GM12878 (cell line): Measurements from ENCODE around the gene ODC1. TPM values are rescaled to one million over a fixed set of nuclear protein-coding genes. Genes with fewer than 3 reads are reported as not detected.

Experiments
- ATAC-seq: fragments of 200-7000 bp; cut with Tn5 transposase; 3 replicates; pipeline ENCODE4 v1.9.1; 2020; ENCODE audit warnings: mild to moderate bottlenecking, moderate library complexity
- BruUV-seq: library from RNA; stranded (reverse); fragments of 400-500 nt; replicated peaks from 2 replicates; lab custom pipeline; 2021; lab: Mats Ljungman, UMichigan
- CTCF ChIA-PET: fragments of 300-600 bp; sonication (Branson Sonifier 250); formaldehyde crosslinking; extraction: SDS; loops from one replicate; lab custom pipeline; 2021; ENCODE audit warnings: inconsistent platforms; lab: Yijun Ruan, JAX
- POLR2A ChIA-PET: fragments of 350-600 bp; formaldehyde crosslinking; extraction: SDS; loops from one replicate; lab custom pipeline; 2021; ENCODE audit warnings: inconsistent platforms; lab: Charles Lee
- RAD21 ChIA-PET: fragments of 300-600 bp; sonication (Branson Sonifier 250); formaldehyde crosslinking; loops from one replicate; lab custom pipeline; 2023; ENCODE audit warnings: antibody characterized with exemption; ENCODE audit not compliant: unreplicated experiment; lab: Charles Lee
- SMC1A ChIA-PET: fragments of 300-600 bp; sonication (Branson Sonifier 250); formaldehyde crosslinking; loops from one replicate; lab custom pipeline; 2023; ENCODE audit not compliant: unreplicated experiment, uncharacterized antibody; lab: Charles Lee
- DNase-seq: peaks from one replicate; pipeline ENCODE4 v3.0.0-alpha.2; 2011; ENCODE audit warnings: low read depth, low spot score
- FAIRE-seq: peaks from 3 replicates; lab custom pipeline; 2011; peaks lifted over from hg19 to GRCh38; lab: Jason Lieb, UNC
- H2AFZ ChIP-seq: 2 replicates; pipeline ENCODE4 v1.6.0; 2011; ENCODE audit warnings: low read depth, low read length, control low read depth; ENCODE audit not compliant: control insufficient read depth
- H3K27ac ChIP-seq: 2 replicates; pipeline ENCODE4 v1.5.1; 2011; ENCODE audit warnings: control low read depth; ENCODE audit not compliant: control insufficient read depth, insufficient read depth
- H3K27me3 ChIP-seq, 2 experiments: replicated peaks in 1 of 2; 2 replicates each; pipeline versions ENCODE4 v1.6.0 to v1.6.1; 2011; ENCODE audit warnings: low read length in 1 of 2; ENCODE audit not compliant: control insufficient read depth in 2 of 2, insufficient read depth in 2 of 2
- H3K36me3 ChIP-seq, 2 experiments: 2 replicates each; pipeline ENCODE4 v1.5.1; 2011; ENCODE audit warnings: low read length in 1 of 2; ENCODE audit not compliant: control insufficient read depth in 2 of 2, insufficient read depth in 2 of 2
- H3K4me1 ChIP-seq: 2 replicates; pipeline ENCODE4 v1.6.1; 2011; ENCODE audit warnings: mild to moderate bottlenecking, low read length, moderate library complexity, mixed read lengths; ENCODE audit not compliant: control insufficient read depth, insufficient read depth
- H3K4me2 ChIP-seq: 2 replicates; pipeline ENCODE4 v1.6.0; 2011; ENCODE audit warnings: control low read depth; ENCODE audit not compliant: control insufficient read depth, insufficient read depth
- H3K4me3 ChIP-seq: fragments of 200-600 bp; sonication (generic); 2 replicates; pipeline ENCODE4 v1.5.1; 2016
- H3K79me2 ChIP-seq: 2 replicates; pipeline ENCODE4 v1.6.0; 2011; ENCODE audit warnings: low read length; ENCODE audit not compliant: control insufficient read depth, insufficient read depth
- H3K9ac ChIP-seq: 2 replicates; pipeline ENCODE4 v1.8.0; 2011; ENCODE audit warnings: low read length, control low read depth, mixed read lengths; ENCODE audit not compliant: control insufficient read depth, insufficient read depth
- H3K9me3 ChIP-seq: replicated peaks from 3 replicates; pipeline ENCODE4 v1.5.1; 2011; ENCODE audit warnings: mild to moderate bottlenecking, low read length; ENCODE audit not compliant: control insufficient read depth, insufficient read depth
- H4K20me1 ChIP-seq: 2 replicates; pipeline ENCODE4 v1.6.0; 2011; ENCODE audit not compliant: control insufficient read depth, insufficient read depth
- BHLHE40 ChIP-seq, 2 experiments: fragments of 450-650 bp in 1 of 2; IDR thresholded peaks; 2 replicates each; pipeline ENCODE4 v1.6.1; 2011 to 2017; ENCODE audit warnings: low read depth in 2 of 2, borderline replicate concordance in 1 of 2, improper control_type of control experiment in 1 of 2, low read length in 1 of 2, mild to moderate bottlenecking in 1 of 2
- CBX3 ChIP-seq: fragments of 200-600 bp; sonication (generic); IDR thresholded peaks from 2 replicates; pipeline ENCODE4 v1.6.1; 2016; ENCODE audit warnings: low read depth, borderline replicate concordance
- CHD2 ChIP-seq: IDR thresholded peaks from 2 replicates; pipeline ENCODE4 v1.6.1; 2011; ENCODE audit warnings: low read depth, low read length, improper control_type of control experiment, borderline replicate concordance
- E2F8 ChIP-seq: fragments of 450-650 bp; IDR thresholded peaks from 2 replicates; pipeline ENCODE4 v1.6.1; 2018; ENCODE audit warnings: mild to moderate bottlenecking, low read depth, moderate library complexity; ENCODE audit not compliant: partially characterized antibody
- GABPA ChIP-seq: IDR thresholded peaks from 2 replicates; pipeline ENCODE4 v1.6.1; 2014; ENCODE audit warnings: antibody characterized with exemption, low read depth, mild to moderate bottlenecking, inconsistent platforms
- HCFC1 ChIP-seq: fragments of 150-350 bp; IDR thresholded peaks from 2 replicates; pipeline ENCODE4 v1.6.1; 2014; ENCODE audit warnings: low read length
- IRF4 ChIP-seq: IDR thresholded peaks from 2 replicates; pipeline ENCODE4 v1.6.1; 2011; ENCODE audit warnings: low read depth, low read length
- RAD21 ChIP-seq: IDR thresholded peaks from 2 replicates; pipeline ENCODE4 v1.6.1; 2011; ENCODE audit warnings: mild to moderate bottlenecking, low read depth, low read length, moderate library complexity; ENCODE audit not compliant: insufficient read depth
- RUNX3 ChIP-seq: IDR thresholded peaks from 2 replicates; pipeline ENCODE4 v1.6.1; 2012; ENCODE audit warnings: low read length, inconsistent platforms
- SMC3 ChIP-seq: IDR thresholded peaks from 2 replicates; pipeline ENCODE4 v1.6.1; 2011; ENCODE audit warnings: low read length, improper control_type of control experiment, borderline replicate concordance
- TCF12 ChIP-seq: IDR thresholded peaks from 2 replicates; pipeline ENCODE4 v1.6.1; 2011; ENCODE audit warnings: low read depth, mild to moderate bottlenecking, low read length
- WGBS: methylation state at CpG from one replicate; pipeline ENCODE4 v1.1.6; 2016; ENCODE audit warnings: low lambda C conversion rate; ENCODE audit not compliant: insufficient replicate concordance, insufficient coverage; ENCODE audit errors: missing lambda C conversion rate; 5-methylcytosine and 5-hydroxymethylcytosine counted together
- in situ Hi-C: fragments of 300-500 bp; cut with MboI; formaldehyde crosslinking; loops from 9 replicates; pipeline ENCODE4 v1.14.3; 2018; ENCODE audit warnings: mixed read lengths
- intact Hi-C: fragments of 100-400 bp; cut with micrococcal nuclease; formaldehyde crosslinking; loops from one replicate; pipeline ENCODE4 v1.14.2; 2022; ENCODE audit not compliant: unreplicated experiment
- polyA plus RNA-seq, 11 experiments: library from polyadenylated mRNA; depleted of rRNA in 4 of 11; unstranded in 6 of 11; stranded (reverse) in 5 of 11; fragments of >200 nt; fragmentation: Nextera tagmentation in 4 of 11; fragmentation: Illumina TruSeq in 1 of 11; extraction: Ambion mirVana in 4 of 11; extraction: Trizol in 1 of 11; gene quantifications; 1 replicate in 1 of 11; 2 replicates in 10 of 11; pipeline versions ENCODE4 v1.2.1 to v1.2.3, GENCODE V29; 2011 to 2016; ENCODE audit warnings: inconsistent platforms in 2 of 11, missing spikeins in 2 of 11, low read depth in 1 of 11
- total RNA-seq, 4 experiments: library from RNA; depleted of rRNA in 3 of 4; stranded (reverse); fragments of >200 nt in 3 of 4; fragmentation: Illumina TruSeq in 1 of 4; extraction: Trizol in 1 of 4; gene quantifications; 2 replicates each; pipeline versions ENCODE4 v1.2.1 to v1.2.3, GENCODE V29; 2013 to 2021
- TF ChIP-seq, protein P1 (sequence below): fragments of 450-650 bp; formaldehyde crosslinking; IDR thresholded peaks from 2 replicates; pipeline ENCODE4 v1.4.0; 2022; ENCODE audit warnings: mild to moderate bottlenecking, moderate library complexity

Gene ODC1
- total and polyA plus RNA-seq, 10 of the 15 experiments (the other 5 are each of a cell fraction or from before 2014, with no cell fraction given) = 68.5 to 441 (median 340) TPM

GRCh38 chr2:10434886-10435819 is 13.0 kb downstream of the ODC1 start:
- Histone ChIP-seq H3K4me1 (peaks cover 3% of the 10 kb centered on the region; the same call in 1 of the 2 replicates), H3K9ac (no peak overlapping the region), H3K27ac (no peak overlapping the region), H3K4me2 (no peak overlapping the region; the same call in 1 of the 2 replicates), H3K79me2 (no peaks in the 10 kb centered on the region), H4K20me1 (no peaks in the 10 kb centered on the region), H3K9me3 (no peaks in the 10 kb centered on the region), H3K36me3 (peaks cover 0 to 10% of the 10 kb centered on the region in 2 experiments; a peak in 3 of 4 replicates), H3K4me3 (no peak overlapping the region), H2AFZ (no peak overlapping the region), H3K27me3 (no peaks in the 10 kb centered on the region)
- SMC1A ChIA-PET = interaction anchor here (0.6 to 4.4 kb wide), 34 partner anchors 8 to 451 kb away, joined by 3 to 84 read pairs (median 4); partner anchors contain the start of gene ODC1
- 20% methylated on average over 27 of the region's 28 CpGs for WGBS
- RAD21 ChIA-PET = interaction anchor here (0.5 to 7.3 kb wide), 45 partner anchors 9 to 666 kb away, joined by 3 to 178 read pairs (median 4); partner anchors contain the start of genes HPCAL1 and ODC1
- POLR2A ChIA-PET = interaction anchor here (0.7 to 2.5 kb wide), 8 partner anchors 10 to 362 kb away, joined by 3 to 16 read pairs (median 5); no protein-coding TSS in a partner anchor
- DNase-seq = no peak
- in situ Hi-C loops (loop anchor here (5.0 to 10.0 kb wide), 2 partner anchors 358 to 620 kb away; no protein-coding TSS in a partner anchor), intact Hi-C loops (loop anchor here (1.0 to 10.0 kb wide), 6 partner anchors 25 to 620 kb away; no protein-coding TSS in a partner anchor)
- peak; percentile 86 for ATAC-seq
- peak; percentile 91 for FAIRE-seq
- CTCF ChIA-PET = interaction anchor here (0.5 to 9.1 kb wide), 60 partner anchors 8 to 635 kb away, joined by 3 to 166 read pairs (median 5); partner anchors contain the start of genes HPCAL1, ODC1 and RRM2
- no TSS peak for BruUV-seq
- TF ChIP-seq CHD2 (0 out of 2 replicates have a peak, but pooled peaks have one; percentile 23), E2F8 (no peak), IRF4 (0 out of 2 replicates have a peak, but pooled peaks have one; percentile 38), CBX3 (no peak), TCF12 (peak; percentile 68), GABPA (no peak), SMC3 (peak; percentile 99), RUNX3 (peak; percentile 54), RAD21 (peak; percentile 98), HCFC1 (0 out of 2 replicates have a peak, but pooled peaks have one; percentile 20), BHLHE40 (IDR thresholded peaks at IDR 0.05; ENCODE audit: borderline replicate concordance in 1 of 2, low read depth in 2 of 2, low read length in 1 of 2) (peak in 1 of 2 experiments; percentile 45; a peak in 1 of 4 replicates)
- TF ChIP-seq, protein P1, sequence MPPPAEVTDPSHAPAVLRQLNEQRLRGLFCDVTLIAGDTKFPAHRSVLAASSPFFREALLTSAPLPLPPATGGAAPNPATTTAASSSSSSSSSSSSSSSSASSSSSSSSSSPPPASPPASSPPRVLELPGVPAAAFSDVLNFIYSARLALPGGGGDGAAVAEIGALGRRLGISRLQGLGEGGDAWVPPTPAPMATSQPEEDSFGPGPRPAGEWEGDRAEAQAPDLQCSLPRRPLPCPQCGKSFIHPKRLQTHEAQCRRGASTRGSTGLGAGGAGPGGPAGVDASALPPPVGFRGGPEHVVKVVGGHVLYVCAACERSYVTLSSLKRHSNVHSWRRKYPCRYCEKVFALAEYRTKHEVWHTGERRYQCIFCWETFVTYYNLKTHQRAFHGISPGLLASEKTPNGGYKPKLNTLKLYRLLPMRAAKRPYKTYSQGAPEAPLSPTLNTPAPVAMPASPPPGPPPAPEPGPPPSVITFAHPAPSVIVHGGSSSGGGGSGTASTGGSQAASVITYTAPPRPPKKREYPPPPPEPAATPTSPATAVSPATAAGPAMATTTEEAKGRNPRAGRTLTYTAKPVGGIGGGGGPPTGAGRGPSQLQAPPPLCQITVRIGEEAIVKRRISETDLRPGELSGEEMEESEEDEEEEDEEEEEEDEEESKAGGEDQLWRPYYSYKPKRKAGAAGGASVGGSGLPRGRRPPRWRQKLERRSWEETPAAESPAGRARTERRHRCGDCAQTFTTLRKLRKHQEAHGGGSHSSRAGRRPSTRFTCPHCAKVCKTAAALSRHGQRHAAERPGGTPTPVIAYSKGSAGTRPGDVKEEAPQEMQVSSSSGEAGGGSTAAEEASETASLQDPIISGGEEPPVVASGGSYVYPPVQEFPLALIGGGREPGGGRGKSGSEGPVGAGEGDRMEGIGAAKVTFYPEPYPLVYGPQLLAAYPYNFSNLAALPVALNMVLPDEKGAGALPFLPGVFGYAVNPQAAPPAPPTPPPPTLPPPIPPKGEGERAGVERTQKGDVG = no peak
